ENCODE measurements around the gene MSRB1. TPM values are rescaled to one million over a fixed set of nuclear protein-coding genes. Genes with fewer than 3 reads are reported as not detected.

MSRB1 gene
- total and polyA plus RNA-seq, 2 donors (not counting 3 experiments of a cell fraction or from before 2014, with no cell fraction given): 25.0 to 42.1 TPM

GRCh38 chr16:1929105-1929504 lies 13.9 kb downstream of the MSRB1 start:
- Histone ChIP-seq H4K20me1 (replicated peaks; ENCODE audit: control insufficient read depth, extremely low read depth, insufficient read depth, low read length) (no peaks in the 10 kb centered on the region), H3K4me3 (replicated peaks in 1 of 3; ENCODE audit: insufficient read depth in 1 of 3, low read depth in 1 of 3, low read length in 3 of 3) (peak overlapping the region in 2 of 3 experiments; percentile 50 to 53), H3K9me3 (replicated peaks; ENCODE audit: control insufficient read depth, insufficient read depth, low read length) (no peaks in the 10 kb centered on the region), H3K4me1 (ENCODE audit: control insufficient read depth, extremely low read depth, insufficient read depth, low read length) (no peaks in the 10 kb centered on the region), H3K27me3 (ENCODE audit: control insufficient read depth in 2 of 2, insufficient read depth in 2 of 2, low read length in 2 of 2) (no peaks in the 10 kb centered on the region), H3K9ac (replicated peaks; ENCODE audit: extremely low read depth, insufficient read depth, low read length) (no peak overlapping the region), H3K4me2 (ENCODE audit: insufficient read depth, low read length) (peak overlapping the region; percentile 62), H3K36me3 (ENCODE audit: control insufficient read depth in 2 of 2, extremely low read depth in 1 of 2, insufficient read depth in 2 of 2, low read length in 2 of 2) (no peaks in the 10 kb centered on the region), H2AFZ (ENCODE audit: low read depth, low read length) (peak overlapping the region; percentile 93), H3K27ac (ENCODE audit: insufficient read depth, low read depth, low read length) (no peak overlapping the region), H3K79me2 (ENCODE audit: control insufficient read depth, insufficient read depth, low read length) (no peaks in the 10 kb centered on the region), H3K9me1 (replicated peaks; ENCODE audit: control insufficient read depth, extremely low read depth, insufficient read depth, low read length) (no peaks in the 10 kb centered on the region)
- TF ChIP-seq MAX (IDR thresholded peaks at IDR 0.05; ENCODE audit: insufficient read depth, insufficient read length) (no peak), FOS (IDR thresholded peaks at IDR 0.05; ENCODE audit: borderline replicate concordance, insufficient read depth, low read length) (no peak), CTCF (IDR thresholded peaks at IDR 0.05; ENCODE audit: extremely low read depth in 1 of 2, insufficient read depth in 1 of 2, low read depth in 1 of 2, low read length in 2 of 2) (no peak), JUN (IDR thresholded peaks at IDR 0.05; ENCODE audit: borderline replicate concordance, insufficient read depth, insufficient read length, low read depth) (no peak), POLR2AphosphoS5 (IDR thresholded peaks at IDR 0.05; ENCODE audit: insufficient read depth, low read depth, low read length) (no peak), GATA2 (IDR thresholded peaks at IDR 0.05; ENCODE audit: insufficient read depth, insufficient read length, low read depth, low read length) (no peak), POLR2A (IDR thresholded peaks at IDR 0.05; ENCODE audit: low read depth, low read length) (no peak), EZH2 (IDR thresholded peaks at IDR 0.05; ENCODE audit: borderline replicate concordance, low read depth, low read length, severe bottlenecking) (no peak), MYC (IDR thresholded peaks at IDR 0.05; ENCODE audit: low read depth, low read length) (no peak)
- no peak for FAIRE-seq
- dilution Hi-C loops (cut with MboI; ENCODE audit: extremely low pct_ligation_motif_present, low sequenced_read_pairs) (no loop called here), intact Hi-C loops (cut with micrococcal nuclease) (loop anchor here (1.0 to 2.0 kb wide), 2 partner anchors 14 to 66 kb away; partner anchors contain the start of gene MSRB1)
- CTCF ChIA-PET: interaction anchor here (0.5 to 1.6 kb wide), 14 partner anchors 13 to 1853 kb away, joined by 3 to 12 read pairs (median 4); no protein-coding TSS in a partner anchor
- POLR2A ChIA-PET: no interaction called here
- BruUV-seq (replicated peaks): no TSS peak
- no peak for DNase-seq (ENCODE audit: low read depth, low spot score)

All from endothelial cell of umbilical vein (primary cell).